Ishikawa (cell line): Measurements from ENCODE around the gene AFM.

Experiments used
- CEBPB ChIP-seq: IDR thresholded peaks from 2 replicates; pipeline ENCODE4 v1.6.1; 2012
- CREB1 ChIP-seq: IDR thresholded peaks from 2 replicates; pipeline ENCODE4 v1.6.1; 2012; ENCODE audit warnings: low read depth
- EGR1 ChIP-seq: IDR thresholded peaks from 2 replicates; pipeline ENCODE4 v1.6.1; 2012
- EP300 ChIP-seq: IDR thresholded peaks from 2 replicates; pipeline ENCODE4 v1.6.1; 2012; ENCODE audit warnings: borderline replicate concordance
- FOXM1 ChIP-seq: IDR thresholded peaks from 2 replicates; pipeline ENCODE4 v1.6.1; 2012; ENCODE audit warnings: low read depth, borderline replicate concordance
- MAX ChIP-seq: IDR thresholded peaks from 2 replicates; pipeline ENCODE4 v1.6.1; 2012
- NFIC ChIP-seq: IDR thresholded peaks from 2 replicates; pipeline ENCODE4 v1.6.1; 2012
- RAD21 ChIP-seq: IDR thresholded peaks from 2 replicates; pipeline ENCODE4 v1.6.1; 2012; ENCODE audit warnings: low read depth
- REST ChIP-seq: IDR thresholded peaks from 2 replicates; pipeline ENCODE4 v1.6.1; 2012; ENCODE audit warnings: low read depth, mild to moderate bottlenecking
- TAF1 ChIP-seq: IDR thresholded peaks from 2 replicates; pipeline ENCODE4 v1.6.1; 2012; ENCODE audit warnings: low read depth, mild to moderate bottlenecking
- TCF12 ChIP-seq: IDR thresholded peaks from 2 replicates; pipeline ENCODE4 v1.6.1; 2012; ENCODE audit warnings: low read depth
- TEAD4 ChIP-seq: IDR thresholded peaks from 2 replicates; pipeline ENCODE4 v1.6.1; 2012
- USF1 ChIP-seq: IDR thresholded peaks from 2 replicates; pipeline ENCODE4 v1.6.1; 2012
- YY1 ChIP-seq: IDR thresholded peaks from 2 replicates; pipeline ENCODE4 v1.6.1; 2012; ENCODE audit warnings: low read depth
- ZBTB7A ChIP-seq: IDR thresholded peaks from 2 replicates; pipeline ENCODE4 v1.6.1; 2012; ENCODE audit warnings: low read depth

The AFM gene

GRCh38 chr4:73481358-73481757, at the start of gene AFM:
Gene AFM, plus strand, starts transcription at chr4:73481745. Its CDS starts 31 bp downstream, at chr4:73481776.
- no peak for TF ChIP-seq EGR1
- no peak for TF ChIP-seq NFIC
- no peak for TF ChIP-seq CREB1
- TF ChIP-seq USF1: no peak
- no peak for TF ChIP-seq TAF1
- TF ChIP-seq EP300: no peak

GRCh38 chr4:73431813-73432168, 49.8 kb upstream of the AFM start:
- TF ChIP-seq YY1: no peak
- TF ChIP-seq EGR1: no peak
- no peak for TF ChIP-seq ZBTB7A
- no peak for TF ChIP-seq MAX
- no peak for TF ChIP-seq CREB1
- no peak for TF ChIP-seq RAD21
- TF ChIP-seq TEAD4: no peak
- no peak for TF ChIP-seq REST
- no peak for TF ChIP-seq USF1

- TF ChIP-seq TEAD4 (no peak), YY1 (no peak), MAX (no peak), RAD21 (no peak), REST (no peak), TCF12 (no peak), CEBPB (no peak), CREB1 (no peak), EP300 (no peak), ZBTB7A (no peak), TAF1 (no peak), NFIC (no peak), EGR1 (no peak), USF1 (no peak), FOXM1 (no peak)
These were observed 49.2 kb upstream of the AFM start for GRCh38 chr4:73432169-73433000.

GRCh38 chr4:73433140-73433539, 48.4 kb upstream of the AFM start:
- TF ChIP-seq FOXM1 (no peak), TEAD4 (no peak), TAF1 (no peak), MAX (no peak), EGR1 (no peak), RAD21 (no peak), REST (no peak), NFIC (no peak), YY1 (no peak), ZBTB7A (no peak), EP300 (no peak)
